HepG2 (cell line): Measurements from ENCODE around the gene NOM1. TPM values are rescaled to one million over a fixed set of nuclear protein-coding genes. Genes with fewer than 3 reads are reported as not detected.

Experiments used
- DRAP1 ChIP-seq: IDR thresholded peaks from 2 replicates; pipeline ENCODE4 v1.6.1; 2016; ENCODE audit warnings: missing genetic modification reagents, missing compliant biosample characterization
- FOXA1 ChIP-seq, 2 experiments: fragments of 450-650 bp in 1 of 2; sonication (generic) in 1 of 2; formaldehyde crosslinking in 1 of 2; IDR thresholded peaks; 2 replicates each; pipeline versions ENCODE4 v1.4.0 to v1.6.1; 2016 to 2020; ENCODE audit warnings: missing genetic modification reagents in 1 of 2
- HOXA9 ChIP-seq: sonication (generic); formaldehyde crosslinking; IDR thresholded peaks from 2 replicates; pipeline ENCODE4 v1.8.1; 2022; ENCODE audit warnings: missing genetic modification reagents, mild to moderate bottlenecking, moderate library complexity, borderline replicate concordance
- IRF9 ChIP-seq: sonication (generic); formaldehyde crosslinking; IDR thresholded peaks from 2 replicates; pipeline ENCODE4 v1.8.0; 2022; ENCODE audit warnings: missing genetic modification reagents, mild to moderate bottlenecking, borderline replicate concordance
- JDP2 ChIP-seq: sonication (generic); formaldehyde crosslinking; IDR thresholded peaks from 2 replicates; pipeline ENCODE4 v1.8.1; 2022; ENCODE audit warnings: missing genetic modification reagents, borderline replicate concordance
- LCORL ChIP-seq, 2 experiments: fragments of 450-650 bp in 1 of 2; sonication (generic) in 1 of 2; formaldehyde crosslinking in 1 of 2; IDR thresholded peaks; 2 replicates each; pipeline versions ENCODE4 v1.5.0 to v1.6.1; 2017 to 2020; ENCODE audit warnings: antibody characterized with exemption in 1 of 2, missing genetic modification reagents in 1 of 2
- MIER3 ChIP-seq: IDR thresholded peaks from 2 replicates; pipeline ENCODE4 v1.6.1; 2016; ENCODE audit warnings: missing compliant biosample characterization, borderline replicate concordance
- RBFOX2 ChIP-seq: fragments of 200-400 bp; formaldehyde crosslinking; IDR thresholded peaks from 2 replicates; pipeline ENCODE4 v1.6.1; 2017; ENCODE audit warnings: low read depth, mild to moderate bottlenecking, low read length
- REXO4 ChIP-seq: sonication (generic); formaldehyde crosslinking; IDR thresholded peaks from 2 replicates; pipeline ENCODE4 v1.8.0; 2022; ENCODE audit warnings: missing genetic modification reagents, mild to moderate bottlenecking, borderline replicate concordance
- SIN3B ChIP-seq: fragments of 150-350 bp; IDR thresholded peaks from 2 replicates; pipeline ENCODE4 v1.6.1; 2014; ENCODE audit warnings: low read length
- SRSF1 ChIP-seq: fragments of 200-400 bp; formaldehyde crosslinking; optimal IDR thresholded peaks from 2 replicates; pipeline ENCODE3; 2017; ENCODE audit warnings: mild to moderate bottlenecking, low read depth, low read length, moderate library complexity
- TAF1 ChIP-seq: sonication (generic); formaldehyde crosslinking; IDR thresholded peaks from 2 replicates; pipeline ENCODE4 v1.4.0; 2020; ENCODE audit warnings: missing genetic modification reagents
- THYN1 ChIP-seq: sonication (generic); formaldehyde crosslinking; IDR thresholded peaks from 2 replicates; pipeline ENCODE4 v1.8.1; 2023; ENCODE audit warnings: low read depth, mild to moderate bottlenecking, moderate library complexity, missing genetic modification reagents, borderline replicate concordance
- XBP1 ChIP-seq: sonication (generic); formaldehyde crosslinking; IDR thresholded peaks from 2 replicates; pipeline ENCODE4 v1.5.0; 2020; ENCODE audit warnings: missing genetic modification reagents
- ZKSCAN5 ChIP-seq: sonication (generic); formaldehyde crosslinking; IDR thresholded peaks from 2 replicates; pipeline ENCODE4 v1.5.1; 2020; ENCODE audit warnings: mild to moderate bottlenecking, missing genetic modification reagents
- ZNF777 ChIP-seq: sonication (generic); formaldehyde crosslinking; IDR thresholded peaks from 2 replicates; pipeline ENCODE4 v1.4.0; 2020; ENCODE audit warnings: missing genetic modification reagents
- ZNF800 ChIP-seq: sonication (generic); formaldehyde crosslinking; IDR thresholded peaks from 2 replicates; pipeline ENCODE4 v1.4.0; 2020; ENCODE audit warnings: missing genetic modification reagents
- ZSCAN21 ChIP-seq: sonication (generic); formaldehyde crosslinking; IDR thresholded peaks from 2 replicates; pipeline ENCODE4 v1.8.0; 2022; ENCODE audit warnings: mild to moderate bottlenecking, missing genetic modification reagents, moderate library complexity, borderline replicate concordance
- polyA plus RNA-seq, 8 experiments: library from polyadenylated mRNA; depleted of rRNA in 3 of 8; stranded (reverse) in 7 of 8; unstranded in 1 of 8; fragments of >200 nt; fragmentation: Illumina TruSeq in 4 of 8; extraction: Trizol in 4 of 8; gene quantifications; 2 replicates each; pipeline versions ENCODE4 v1.2.1 to v1.2.3, GENCODE V29; 2011 to 2016; ENCODE audit warnings: low read depth in 4 of 8, missing spikeins in 1 of 8, mixed read lengths in 1 of 8; ENCODE audit not compliant: insufficient read depth in 1 of 8
- total RNA-seq, 5 experiments: library from RNA; depleted of rRNA; stranded (reverse); fragments of >200 nt; fragmentation: Illumina TruSeq; extraction: Trizol; gene quantifications; 2 replicates each; pipeline ENCODE4 v1.2.3, GENCODE V29; 2016; ENCODE audit warnings: low read depth in 1 of 5
- TF ChIP-seq, protein P1 (sequence below): sonication (generic); formaldehyde crosslinking; IDR thresholded peaks from 2 replicates; pipeline ENCODE4 v1.4.0; 2020; ENCODE audit warnings: missing genetic modification reagents

The NOM1 gene
- total and polyA plus RNA-seq, 2 of the 13 experiments (the other 11 are each of a cell fraction or from before 2014, with no cell fraction given) = 14.2 to 26.2 TPM

DNA sequence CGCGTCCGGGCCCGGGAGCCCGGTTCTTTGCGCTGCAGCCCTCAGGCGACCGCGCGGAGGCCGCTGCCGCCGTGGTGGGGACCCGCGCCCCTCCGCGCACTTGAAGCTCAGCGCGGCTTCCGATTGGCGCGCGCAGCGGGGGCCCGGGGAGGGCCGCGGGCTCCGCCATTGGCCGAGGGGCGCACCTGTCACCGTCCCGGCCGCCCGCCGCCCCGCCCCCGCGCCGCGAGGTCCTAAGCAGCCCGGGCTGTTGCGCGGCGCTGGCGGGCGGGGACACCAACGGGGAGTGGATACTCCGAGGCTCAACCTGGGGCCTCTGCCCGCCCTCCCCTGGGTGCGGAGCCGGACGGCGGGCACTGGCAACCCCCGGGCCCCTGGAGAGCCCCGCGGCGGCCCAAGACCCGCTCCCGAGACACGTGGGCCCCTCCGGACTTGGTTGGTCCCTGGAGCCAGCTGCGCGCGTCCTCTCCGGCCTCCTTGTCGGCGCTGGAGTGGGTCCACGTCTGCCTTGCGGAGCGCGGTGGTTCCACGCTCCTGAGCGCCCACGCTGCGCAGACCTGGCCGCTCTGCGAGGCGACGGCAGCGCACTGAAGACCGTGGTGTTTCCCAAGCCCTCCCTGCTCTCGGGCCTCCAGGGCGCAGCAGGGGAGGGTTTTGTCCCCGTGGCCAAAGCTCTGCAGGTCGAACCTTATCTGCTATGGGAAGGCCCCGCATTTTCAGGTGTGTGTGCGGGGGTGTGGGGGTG, 61.2 kb downstream of the NOM1 start, which contains the start of gene MNX1 (continued):
- TF ChIP-seq IRF9 (no peak), LCORL (IDR thresholded peaks at IDR 0.05) (no peak), LCORL (CRISPR knock-in tag; IDR thresholded peaks at IDR 0.05) (no peak), FOXA1 (IDR thresholded peaks at IDR 0.05) (no peak), FOXA1 (CRISPR knock-in tag; IDR thresholded peaks at IDR 0.05) (no peak), TAF1 (CRISPR knock-in tag) (peak; percentile 55), HOXA9 (CRISPR knock-in tag) (no peak), SRSF1 (peak; percentile 60), JDP2 (CRISPR knock-in tag) (no peak), ZKSCAN5 (no peak), MIER3 (CRISPR knock-in tag) (no peak), SIN3B (no peak), ZNF777 (CRISPR knock-in tag) (peak; percentile 54), THYN1 (CRISPR knock-in tag) (no peak), ZSCAN21 (CRISPR knock-in tag) (no peak), DRAP1 (CRISPR knock-in tag) (no peak), REXO4 (no peak), RBFOX2 (peak; percentile 70), XBP1 (CRISPR knock-in tag) (no peak), ZNF800 (CRISPR knock-in tag) (peak; percentile 42; the same call in 1 of the 2 replicates)
- TF ChIP-seq, protein P1, sequence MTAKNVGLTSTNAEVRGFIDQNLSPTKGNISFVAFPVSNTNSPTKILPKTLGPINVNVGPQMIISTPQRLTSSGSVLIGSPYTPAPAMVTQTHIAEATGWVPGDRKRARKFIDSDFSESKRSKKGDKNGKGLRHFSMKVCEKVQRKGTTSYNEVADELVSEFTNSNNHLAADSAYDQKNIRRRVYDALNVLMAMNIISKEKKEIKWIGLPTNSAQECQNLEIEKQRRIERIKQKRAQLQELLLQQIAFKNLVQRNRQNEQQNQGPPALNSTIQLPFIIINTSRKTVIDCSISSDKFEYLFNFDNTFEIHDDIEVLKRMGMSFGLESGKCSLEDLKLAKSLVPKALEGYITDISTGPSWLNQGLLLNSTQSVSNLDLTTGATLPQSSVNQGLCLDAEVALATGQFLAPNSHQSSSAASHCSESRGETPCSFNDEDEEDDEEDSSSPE = no peak
